Neural progenitor cell (in vitro differentiated cells): ENCODE measurements around the gene GCN1.

Experiments used
- EZH2 ChIP-seq: fragments of 200-600 bp; sonication (generic); IDR thresholded peaks from 2 replicates; pipeline ENCODE4 v1.6.1; 2017; ENCODE audit warnings: antibody characterized with exemption, mild to moderate bottlenecking, moderate library complexity
- EZH2phosphoT487 ChIP-seq: fragments of 200-600 bp; sonication (generic); IDR thresholded peaks from 2 replicates; pipeline ENCODE4 v1.6.1; 2017; ENCODE audit warnings: antibody characterized with exemption
- TF ChIP-seq, protein P1 (sequence below): fragments of 200-600 bp; sonication (generic); IDR thresholded peaks from 2 replicates; pipeline ENCODE4 v1.5.1; 2017; ENCODE audit warnings: antibody characterized with exemption, mild to moderate bottlenecking

- TF ChIP-seq, protein P1, sequence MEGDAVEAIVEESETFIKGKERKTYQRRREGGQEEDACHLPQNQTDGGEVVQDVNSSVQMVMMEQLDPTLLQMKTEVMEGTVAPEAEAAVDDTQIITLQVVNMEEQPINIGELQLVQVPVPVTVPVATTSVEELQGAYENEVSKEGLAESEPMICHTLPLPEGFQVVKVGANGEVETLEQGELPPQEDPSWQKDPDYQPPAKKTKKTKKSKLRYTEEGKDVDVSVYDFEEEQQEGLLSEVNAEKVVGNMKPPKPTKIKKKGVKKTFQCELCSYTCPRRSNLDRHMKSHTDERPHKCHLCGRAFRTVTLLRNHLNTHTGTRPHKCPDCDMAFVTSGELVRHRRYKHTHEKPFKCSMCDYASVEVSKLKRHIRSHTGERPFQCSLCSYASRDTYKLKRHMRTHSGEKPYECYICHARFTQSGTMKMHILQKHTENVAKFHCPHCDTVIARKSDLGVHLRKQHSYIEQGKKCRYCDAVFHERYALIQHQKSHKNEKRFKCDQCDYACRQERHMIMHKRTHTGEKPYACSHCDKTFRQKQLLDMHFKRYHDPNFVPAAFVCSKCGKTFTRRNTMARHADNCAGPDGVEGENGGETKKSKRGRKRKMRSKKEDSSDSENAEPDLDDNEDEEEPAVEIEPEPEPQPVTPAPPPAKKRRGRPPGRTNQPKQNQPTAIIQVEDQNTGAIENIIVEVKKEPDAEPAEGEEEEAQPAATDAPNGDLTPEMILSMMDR = no peak
- TF ChIP-seq EZH2 (no peak), EZH2phosphoT487 (no peak)
Observed at GRCh38 chr12:120125029-120125428, 69.5 kb downstream of the GCN1 start.
